K562 (cell line): Measurements from ENCODE around the gene ARMC12. TPM values are rescaled to one million over a fixed set of nuclear protein-coding genes. Genes with fewer than 3 reads are reported as not detected.
"Not testable (repeated sequence)": the region's sequence is repeated elsewhere in the genome, so short reads cannot be mapped to it uniquely, and the experiment has no call there.

Experiments used
- ATAC-seq: fragments of 200-7000 bp; cut with Tn5 transposase; 3 replicates; pipeline ENCODE4 v1.9.1; 2020; ENCODE audit warnings: moderate library complexity
- BruUV-seq: library from RNA; stranded (reverse); fragments of 400-500 nt; replicated peaks from 2 replicates; lab custom pipeline; 2021; lab: Mats Ljungman, UMichigan
- CTCF ChIA-PET: fragments of 300-600 bp; formaldehyde crosslinking; extraction: SDS; loops from one replicate; lab custom pipeline; 2021; ENCODE audit warnings: low intra/inter-chr PET ratio; lab: Yijun Ruan, JAX
- POLR2A ChIA-PET: fragments of 300-600, 350-650 bp; sonication (Branson Sonifier 250); formaldehyde crosslinking; extraction: SDS; loops from one replicate; lab custom pipeline; 2021; ENCODE audit warnings: antibody characterized with exemption, inconsistent platforms; lab: Yijun Ruan, JAX
- DNase-seq, 4 experiments: peaks; one replicate each; pipeline versions ENCODE4 v3.0.0 to v3.0.0-alpha.2; 2011 to 2018; ENCODE audit warnings: low spot score in 3 of 4, mixed read lengths in 3 of 4; ENCODE audit errors: extremely low read depth in 1 of 4
- FAIRE-seq: peaks from 2 replicates; lab custom pipeline; 2011; peaks lifted over from hg19 to GRCh38; lab: Jason Lieb, UNC
- H2AFZ ChIP-seq: 2 replicates; pipeline ENCODE4 v1.6.0; 2011; ENCODE audit warnings: low read depth, low read length, control low read depth, inconsistent platforms
- H3K27ac ChIP-seq: fragments of 200-600 bp; 3 replicates; pipeline ENCODE4 v1.8.0; 2011; ENCODE audit warnings: low read depth, mild to moderate bottlenecking, control low read depth, inconsistent platforms, low read length, moderate library complexity, mixed read lengths; ENCODE audit errors: extremely low read depth
- H3K27me3 ChIP-seq, 2 experiments: fragments of 300-600 bp in 1 of 2; 2 replicates in 1 of 2; 3 replicates in 1 of 2; pipeline versions ENCODE4 v1.6.0 to v1.8.0; 2011; ENCODE audit warnings: inconsistent platforms in 2 of 2, low read length in 2 of 2, mild to moderate bottlenecking in 1 of 2, mixed read lengths in 1 of 2, moderate library complexity in 1 of 2; ENCODE audit not compliant: control insufficient read depth in 2 of 2, insufficient read depth in 2 of 2
- H3K36me3 ChIP-seq: fragments of 300-600 bp; 3 replicates; pipeline ENCODE4 v1.8.0; 2011; ENCODE audit warnings: mild to moderate bottlenecking, low read length, inconsistent platforms; ENCODE audit not compliant: control insufficient read depth, insufficient read depth
- H3K4me1 ChIP-seq, 2 experiments: fragments of 200-600 bp in 1 of 2; replicated peaks in 1 of 2; 2 replicates in 1 of 2; 3 replicates in 1 of 2; pipeline versions ENCODE4 v1.5.1 to v1.8.0; 2011; ENCODE audit warnings: inconsistent platforms in 2 of 2, low read length in 2 of 2, mild to moderate bottlenecking in 1 of 2, mixed read lengths in 1 of 2, moderate library complexity in 1 of 2; ENCODE audit not compliant: control insufficient read depth in 2 of 2, insufficient read depth in 2 of 2
- H3K4me2 ChIP-seq: 2 replicates; pipeline ENCODE4 v1.6.1; 2011; ENCODE audit warnings: low read length, control low read depth, inconsistent platforms, mixed read lengths; ENCODE audit not compliant: insufficient read depth
- H3K4me3 ChIP-seq: fragments of 200-600 bp; sonication (generic), shearing (Covaris generic); 2 replicates; pipeline ENCODE4 v1.5.1; 2016; ENCODE audit warnings: control low read depth, inconsistent platforms
- H3K79me2 ChIP-seq: fragments of 200-600 bp; 3 replicates; pipeline ENCODE4 v1.8.0; 2011; ENCODE audit warnings: low read length, inconsistent platforms; ENCODE audit not compliant: control insufficient read depth, insufficient read depth
- H3K9ac ChIP-seq, 2 experiments: 2 replicates each; pipeline versions ENCODE4 v1.6.0 to v1.6.1; 2011; ENCODE audit warnings: low read depth in 2 of 2, low read length in 2 of 2, control low read depth in 1 of 2, inconsistent platforms in 1 of 2, mild to moderate bottlenecking in 1 of 2, mixed read lengths in 1 of 2; ENCODE audit not compliant: insufficient read depth in 1 of 2
- H3K9me1 ChIP-seq: one replicate; pipeline ENCODE4 v1.6.0; 2011; ENCODE audit warnings: inconsistent platforms, mild to moderate bottlenecking, low read length, moderate library complexity; ENCODE audit not compliant: control insufficient read depth, insufficient read depth
- H3K9me3 ChIP-seq: replicated peaks from 2 replicates; pipeline ENCODE4 v1.5.1; 2011; ENCODE audit warnings: low read depth, low read length, inconsistent platforms; ENCODE audit not compliant: control insufficient read depth, insufficient read depth
- H4K20me1 ChIP-seq: replicated peaks from 2 replicates; pipeline ENCODE4 v1.6.1; 2011; ENCODE audit warnings: low read length, inconsistent platforms, mixed read lengths; ENCODE audit not compliant: control insufficient read depth, insufficient read depth
- ELF2 ChIP-seq: fragments of 250-450 bp; sonication (Bioruptor Pico); IDR thresholded peaks from 2 replicates; pipeline ENCODE4 v1.5.0; 2021; ENCODE audit warnings: mild to moderate bottlenecking
- ETV6 ChIP-seq, 3 experiments: fragments of 150-350 bp in 1 of 3; sonication (generic) in 1 of 3; formaldehyde crosslinking in 1 of 3; IDR thresholded peaks; 2 replicates each; pipeline versions ENCODE4 v1.6.1 to v1.8.0; 2014 to 2022; ENCODE audit warnings: borderline replicate concordance in 2 of 3, low read depth in 2 of 3, antibody characterized with exemption in 1 of 3, low read length in 1 of 3, mild to moderate bottlenecking in 1 of 3, missing genetic modification reagents in 1 of 3
- FOXM1 ChIP-seq, 2 experiments: fragments of 450-650 bp in 1 of 2; sonication (generic) in 1 of 2; formaldehyde crosslinking in 1 of 2; IDR thresholded peaks; 2 replicates each; pipeline versions ENCODE4 v1.6.1 to v1.9.0; 2017 to 2022; ENCODE audit warnings: low read depth in 2 of 2, mild to moderate bottlenecking in 2 of 2, missing genetic modification reagents in 1 of 2, moderate library complexity in 1 of 2
- ZNF316 ChIP-seq: fragments of 450-650 bp; IDR thresholded peaks from 2 replicates; pipeline ENCODE4 v1.6.1; 2016
- WGBS: fragments of 100-300 bp; shearing (Covaris generic); methylation state at CpG from one replicate; pipeline ENCODE4 v1.1.6; 2016; ENCODE audit warnings: low coverage, mixed read lengths; ENCODE audit not compliant: insufficient coverage; ENCODE audit errors: missing lambda C conversion rate; 5-methylcytosine and 5-hydroxymethylcytosine counted together
- in situ Hi-C: fragments of 300-500 bp; cut with MboI; formaldehyde crosslinking; loops from 4 replicates; pipeline ENCODE4 v1.15.0; 2018; ENCODE audit warnings: inconsistent platforms, mixed read lengths
- intact Hi-C: fragments of 100-400 bp; cut with micrococcal nuclease; formaldehyde crosslinking; loops from 2 replicates; pipeline ENCODE4 v1.14.2; 2022
- polyA plus RNA-seq, 8 experiments: library from polyadenylated mRNA; depleted of rRNA in 4 of 8; stranded (reverse) in 5 of 8; unstranded in 3 of 8; fragments of >200 nt; fragmentation: Nextera tagmentation in 2 of 8; fragmentation: Illumina TruSeq in 1 of 8; extraction: Ambion mirVana in 2 of 8; extraction: Trizol in 1 of 8; gene quantifications; 2 replicates each; pipeline versions ENCODE4 v1.2.1 to v1.2.3, GENCODE V29; 2011 to 2014; ENCODE audit warnings: inconsistent platforms in 1 of 8, missing spikeins in 1 of 8
- total RNA-seq, 7 experiments: library from RNA; depleted of rRNA in 6 of 7; stranded (reverse); fragments of >200 nt in 6 of 7; fragmentation: Illumina TruSeq in 2 of 7; extraction: Trizol in 2 of 7; gene quantifications; 2 replicates each; pipeline versions ENCODE4 v1.2.1 to v1.2.3, GENCODE V29; 2011 to 2021; ENCODE audit warnings: low replicate concordance in 1 of 7
- TF ChIP-seq, protein P1 (sequence below): fragments of 450-650 bp; IDR thresholded peaks from 2 replicates; pipeline ENCODE4 v1.6.1; 2016; ENCODE audit warnings: missing biosample characterization, missing genetic modification characterization
- TF ChIP-seq, protein P2 (sequence below), 2 experiments: fragments of 250-450 bp in 1 of 2; fragments of 450-650 bp in 1 of 2; sonication (Bioruptor Pico) in 1 of 2; IDR thresholded peaks; 2 replicates each; pipeline versions ENCODE4 v1.6.1 to v1.8.0; 2016 to 2021; ENCODE audit warnings: mild to moderate bottlenecking in 2 of 2, moderate library complexity in 2 of 2, missing compliant biosample characterization in 1 of 2, missing genetic modification characterization in 1 of 2

Gene ARMC12
- total and polyA plus RNA-seq, 9 of the 15 experiments (the other 6 are each of a cell fraction or from before 2014, with no cell fraction given), result 0.09 to 0.58 (median 0.31) TPM; not detected in 3

DNA sequence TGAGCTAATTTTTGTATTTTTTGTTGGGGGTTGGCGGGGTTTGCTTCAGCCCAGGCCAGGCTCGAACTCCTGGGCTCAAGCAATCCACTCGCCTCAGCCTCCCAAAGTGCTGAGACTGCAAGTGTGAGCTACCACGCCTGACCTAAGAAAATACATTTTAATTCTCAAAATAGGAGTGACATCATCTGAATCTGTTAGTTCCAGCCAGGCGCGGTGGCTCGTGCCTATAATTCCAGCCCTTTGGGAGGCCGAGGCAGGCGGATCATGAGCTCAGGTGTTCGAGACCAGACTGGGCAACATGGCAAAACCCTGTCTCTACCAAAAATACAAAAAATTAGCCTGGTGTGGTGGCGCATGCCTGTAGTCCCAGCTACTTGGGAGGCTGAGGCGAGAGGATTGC is 2.5 kb upstream of the ARMC12 start:
- H3K9me3 ChIP-seq, H3K27me3 ChIP-seq, H3K27ac ChIP-seq, H3K4me2 ChIP-seq, H2AFZ ChIP-seq, H3K79me2 ChIP-seq, H3K9ac ChIP-seq, H3K36me3 ChIP-seq, H3K9me1 ChIP-seq, H4K20me1 ChIP-seq, DNase-seq, FAIRE-seq, H3K4me3 ChIP-seq, in situ Hi-C loops, ATAC-seq, BruUV-seq: not testable (repeated sequence)
- H3K4me1 ChIP-seq, result peaks cover 28 to 46% of the 10 kb centered on the region in 2 experiments
- peak; percentile 32; the same call in 1 of the 2 replicates for TF ChIP-seq ZNF316
- ChIA-PET CTCF (interaction anchor here (8.4 kb wide), 1 partner anchor 149 kb away, joined by 195 read pairs; no protein-coding TSS in a partner anchor), POLR2A (interaction anchor here (0.5 to 1.5 kb wide), 5 partner anchors 9 to 217 kb away, joined by 3 to 5 read pairs (median 3); no protein-coding TSS in a partner anchor)
- intact Hi-C loops, result loop anchor here (10.0 kb wide), 1 partner anchor 360 kb away; no protein-coding TSS in a partner anchor
- WGBS, result 89% methylated on average over 12 of the region's 12 CpGs

DNA sequence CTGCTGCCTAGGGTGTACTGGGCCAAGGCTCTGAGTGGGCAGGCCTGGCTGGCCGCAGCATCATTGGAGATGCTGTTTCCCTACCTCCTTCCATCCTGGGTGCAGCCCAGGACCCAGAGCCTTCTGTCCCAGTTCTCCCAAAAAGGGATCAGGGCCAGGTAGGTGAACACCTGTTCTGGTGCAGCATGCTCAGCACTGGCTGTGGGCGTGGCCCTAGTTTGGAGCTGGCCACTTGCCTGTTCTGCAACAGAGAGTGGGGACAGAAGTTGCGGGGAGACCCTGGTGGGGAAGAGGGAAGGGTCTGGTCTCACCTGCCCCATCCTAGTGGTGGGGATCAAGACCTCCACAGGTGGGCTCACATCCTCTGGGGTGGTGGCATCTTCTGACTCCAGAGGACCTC is 1.4 kb upstream of the ARMC12 start:
- peaks cover 24 to 35% of the 10 kb centered on the region in 2 experiments for H3K4me1 ChIP-seq
- intact Hi-C loops (loop anchor here (10.0 kb wide), 1 partner anchor 359 kb away; no protein-coding TSS in a partner anchor), in situ Hi-C loops (loop anchor here (5.0 kb wide), 3 partner anchors 153 to 438 kb away; partner anchors contain the start of gene DEF6)
- H3K27me3 ChIP-seq, result no peaks in the 10 kb centered on the region
- no peak overlapping the region for H3K4me2 ChIP-seq
- H3K4me3 ChIP-seq, result no peak overlapping the region
- no peaks in the 10 kb centered on the region; the same call in 2 of the 3 replicates for H3K79me2 ChIP-seq
- DNase-seq (no peak), ATAC-seq (no peak), FAIRE-seq (no peak)
- no peak overlapping the region for H3K27ac ChIP-seq
- H3K9me3 ChIP-seq, result no peaks in the 10 kb centered on the region
- H2AFZ ChIP-seq, result no peak overlapping the region
- no peaks in the 10 kb centered on the region for H3K9me1 ChIP-seq
- 64% methylated on average over 3 of the region's 3 CpGs for WGBS
- no peaks in the 10 kb centered on the region for H3K36me3 ChIP-seq
- TF ChIP-seq, protein P1, sequence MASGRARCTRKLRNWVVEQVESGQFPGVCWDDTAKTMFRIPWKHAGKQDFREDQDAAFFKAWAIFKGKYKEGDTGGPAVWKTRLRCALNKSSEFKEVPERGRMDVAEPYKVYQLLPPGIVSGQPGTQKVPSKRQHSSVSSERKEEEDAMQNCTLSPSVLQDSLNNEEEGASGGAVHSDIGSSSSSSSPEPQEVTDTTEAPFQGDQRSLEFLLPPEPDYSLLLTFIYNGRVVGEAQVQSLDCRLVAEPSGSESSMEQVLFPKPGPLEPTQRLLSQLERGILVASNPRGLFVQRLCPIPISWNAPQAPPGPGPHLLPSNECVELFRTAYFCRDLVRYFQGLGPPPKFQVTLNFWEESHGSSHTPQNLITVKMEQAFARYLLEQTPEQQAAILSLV (tag), result no peak
- TF ChIP-seq ELF2 (CRISPR knock-in tag), result no peak
- TF ChIP-seq FOXM1 (IDR thresholded peaks at IDR 0.05; ENCODE audit: low read depth), result no peak
- no peak for TF ChIP-seq FOXM1 (CRISPR knock-in tag; IDR thresholded peaks at IDR 0.05; ENCODE audit: low read depth)
- TF ChIP-seq, protein P2, sequence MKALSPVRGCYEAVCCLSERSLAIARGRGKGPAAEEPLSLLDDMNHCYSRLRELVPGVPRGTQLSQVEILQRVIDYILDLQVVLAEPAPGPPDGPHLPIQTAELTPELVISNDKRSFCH (CRISPR knock-in tag; IDR thresholded peaks at IDR 0.05), result no peak
- TF ChIP-seq, protein P2 (tag; IDR thresholded peaks at IDR 0.05), result no peak
- no peak for TF ChIP-seq ETV6 (IDR thresholded peaks at IDR 0.05; ENCODE audit: borderline replicate concordance in 1 of 2, low read depth in 2 of 2, low read length in 1 of 2)
- no peak for TF ChIP-seq ETV6 (CRISPR knock-in tag; IDR thresholded peaks at IDR 0.05; ENCODE audit: borderline replicate concordance)
- POLR2A ChIA-PET, result interaction anchor here (0.7 to 2.5 kb wide), 2 partner anchors 32 to 150 kb away, joined by 3 to 10 read pairs; no protein-coding TSS in a partner anchor
- no peaks in the 10 kb centered on the region for H4K20me1 ChIP-seq
- H3K9ac ChIP-seq, result peak overlapping the region in 1 of 2 experiments; percentile 56; a peak in 2 of 4 replicates
- CTCF ChIA-PET, result interaction anchor here (0.6 to 8.4 kb wide), 4 partner anchors 150 to 1725 kb away, joined by 3 to 195 read pairs (median 22); no protein-coding TSS in a partner anchor
- BruUV-seq, result no TSS peak
